Natural killer cell (primary cell): Measurements from ENCODE around the gene CHST11. TPM values are rescaled to one million over a fixed set of nuclear protein-coding genes. Genes with fewer than 3 reads are reported as not detected.

Experiments
- ATAC-seq, 3 donors: fragments of 150-1000 bp in 2 of 3; fragments of 200-7000 bp in 1 of 3; cut with Tn5 transposase; 1 replicate in 1 of 3; 2 replicates in 2 of 3; pipeline ENCODE4 v1.10.0; 2021; ENCODE audit warnings: mild to moderate bottlenecking in 2 of 3, moderate library complexity in 2 of 3
- DNase-seq, 2 donors: peaks; one replicate each; pipeline versions ENCODE4 v3.0.0 to v3.0.0-alpha.2; 2013 to 2021; ENCODE audit warnings: mixed read lengths in 1 of 2
- H3K27ac ChIP-seq: one replicate; pipeline ENCODE4 v1.5.1; 2013; ENCODE audit warnings: mild to moderate bottlenecking, low read length
- H3K27me3 ChIP-seq: one replicate; pipeline ENCODE4 v1.6.1; 2013; ENCODE audit warnings: low read length; ENCODE audit not compliant: control insufficient read depth, insufficient read depth
- H3K36me3 ChIP-seq: one replicate; pipeline ENCODE4 v1.6.1; 2013; ENCODE audit warnings: low read length; ENCODE audit not compliant: control insufficient read depth, insufficient read depth
- H3K4me1 ChIP-seq: one replicate; pipeline ENCODE4 v1.6.1; 2013; ENCODE audit warnings: low read length; ENCODE audit not compliant: control insufficient read depth, insufficient read depth
- H3K4me3 ChIP-seq: one replicate; pipeline ENCODE4 v1.5.1; 2013; ENCODE audit warnings: low read length
- H3K9me3 ChIP-seq: one replicate; pipeline ENCODE4 v1.6.1; 2013; ENCODE audit warnings: low read length; ENCODE audit not compliant: control insufficient read depth, insufficient read depth
- H3K27ac Mint-ChIP-seq, 2 donors: one replicate each; pipeline ENCODE4 v1.8.0; 2022; ENCODE audit warnings: mild to moderate bottlenecking in 2 of 2, mixed read lengths in 2 of 2, moderate library complexity in 1 of 2
- H3K27me3 Mint-ChIP-seq, 2 donors: one replicate each; pipeline ENCODE4 v1.8.0; 2022; ENCODE audit warnings: low read depth in 2 of 2, mixed read lengths in 2 of 2
- H3K36me3 Mint-ChIP-seq: one replicate; pipeline ENCODE4 v1.8.0; 2022; ENCODE audit warnings: mixed read lengths
- H3K4me1 Mint-ChIP-seq, 2 donors: one replicate each; pipeline ENCODE4 v1.8.0; 2022; ENCODE audit warnings: mixed read lengths in 2 of 2
- H3K4me3 Mint-ChIP-seq: one replicate; pipeline ENCODE4 v1.8.0; 2022; ENCODE audit warnings: mild to moderate bottlenecking, moderate library complexity, mixed read lengths
- H3K9me3 Mint-ChIP-seq, 2 donors: one replicate each; pipeline ENCODE4 v1.8.0; 2022; ENCODE audit warnings: mixed read lengths in 2 of 2
- WGBS: methylation state at CpG from one replicate; pipeline ENCODE4 v1.1.7; 2013; ENCODE audit warnings: missing lambda C conversion rate; ENCODE audit not compliant: insufficient coverage; 5-methylcytosine and 5-hydroxymethylcytosine counted together
- intact Hi-C: fragments of 100-400 bp; cut with micrococcal nuclease; formaldehyde crosslinking; loops from one replicate; pipeline ENCODE4 v1.14.2; 2022
- total RNA-seq, 4 donors: library from RNA; stranded (reverse); fragments of 120-200 nt in 1 of 4; gene quantifications; one replicate each; pipeline versions ENCODE4 v1.2.3 to v1.2.4, GENCODE V29; 2013 to 2022
- TF ChIP-seq, protein P1 (sequence below): fragments of 200-600 bp; IDR thresholded peaks from one replicate; pipeline ENCODE4 v1.8.0; 2022; ENCODE audit warnings: antibody characterized with exemption

The CHST11 gene
- total RNA-seq, 3 donors from 2014 or later (not counting 1 experiment from before 2014, with no cell fraction given) = 85.3 to 118 (median 96.1) TPM

GRCh38 chr12:104455578-104456416 is 951 bp upstream of the CHST11 start:
- TF ChIP-seq, protein P1, sequence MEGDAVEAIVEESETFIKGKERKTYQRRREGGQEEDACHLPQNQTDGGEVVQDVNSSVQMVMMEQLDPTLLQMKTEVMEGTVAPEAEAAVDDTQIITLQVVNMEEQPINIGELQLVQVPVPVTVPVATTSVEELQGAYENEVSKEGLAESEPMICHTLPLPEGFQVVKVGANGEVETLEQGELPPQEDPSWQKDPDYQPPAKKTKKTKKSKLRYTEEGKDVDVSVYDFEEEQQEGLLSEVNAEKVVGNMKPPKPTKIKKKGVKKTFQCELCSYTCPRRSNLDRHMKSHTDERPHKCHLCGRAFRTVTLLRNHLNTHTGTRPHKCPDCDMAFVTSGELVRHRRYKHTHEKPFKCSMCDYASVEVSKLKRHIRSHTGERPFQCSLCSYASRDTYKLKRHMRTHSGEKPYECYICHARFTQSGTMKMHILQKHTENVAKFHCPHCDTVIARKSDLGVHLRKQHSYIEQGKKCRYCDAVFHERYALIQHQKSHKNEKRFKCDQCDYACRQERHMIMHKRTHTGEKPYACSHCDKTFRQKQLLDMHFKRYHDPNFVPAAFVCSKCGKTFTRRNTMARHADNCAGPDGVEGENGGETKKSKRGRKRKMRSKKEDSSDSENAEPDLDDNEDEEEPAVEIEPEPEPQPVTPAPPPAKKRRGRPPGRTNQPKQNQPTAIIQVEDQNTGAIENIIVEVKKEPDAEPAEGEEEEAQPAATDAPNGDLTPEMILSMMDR = no peak
- no peaks in the 10 kb centered on the region for H3K9me3 ChIP-seq
- no peak overlapping the region for H3K27ac ChIP-seq
- H3K36me3 ChIP-seq = no peaks in the 10 kb centered on the region
- H3K4me1 ChIP-seq = peaks cover 24% of the 10 kb centered on the region
- intact Hi-C loops = loop anchor here (2.0 kb wide), 2 partner anchors 113 to 215 kb away; no protein-coding TSS in a partner anchor
- DNase-seq (peak in 1 of 2 donors; percentile 42), ATAC-seq (no peak)
- H3K9me3 Mint-ChIP-seq = no peaks in the 10 kb centered on the region
- peaks cover 0 to 5% of the 10 kb centered on the region in 2 donors for H3K27me3 Mint-ChIP-seq
- 44% methylated on average over 8 of the region's 9 CpGs for WGBS
- H3K36me3 Mint-ChIP-seq = no peaks in the 10 kb centered on the region
- peak overlapping the region; percentile 99 for H3K4me3 Mint-ChIP-seq
- H3K27me3 ChIP-seq = no peaks in the 10 kb centered on the region
- peaks cover 33 to 45% of the 10 kb centered on the region in 2 donors for H3K4me1 Mint-ChIP-seq
- H3K4me3 ChIP-seq = peak overlapping the region; percentile 96
- peak overlapping the region; percentile 91 to 93 for H3K27ac Mint-ChIP-seq

DNA sequence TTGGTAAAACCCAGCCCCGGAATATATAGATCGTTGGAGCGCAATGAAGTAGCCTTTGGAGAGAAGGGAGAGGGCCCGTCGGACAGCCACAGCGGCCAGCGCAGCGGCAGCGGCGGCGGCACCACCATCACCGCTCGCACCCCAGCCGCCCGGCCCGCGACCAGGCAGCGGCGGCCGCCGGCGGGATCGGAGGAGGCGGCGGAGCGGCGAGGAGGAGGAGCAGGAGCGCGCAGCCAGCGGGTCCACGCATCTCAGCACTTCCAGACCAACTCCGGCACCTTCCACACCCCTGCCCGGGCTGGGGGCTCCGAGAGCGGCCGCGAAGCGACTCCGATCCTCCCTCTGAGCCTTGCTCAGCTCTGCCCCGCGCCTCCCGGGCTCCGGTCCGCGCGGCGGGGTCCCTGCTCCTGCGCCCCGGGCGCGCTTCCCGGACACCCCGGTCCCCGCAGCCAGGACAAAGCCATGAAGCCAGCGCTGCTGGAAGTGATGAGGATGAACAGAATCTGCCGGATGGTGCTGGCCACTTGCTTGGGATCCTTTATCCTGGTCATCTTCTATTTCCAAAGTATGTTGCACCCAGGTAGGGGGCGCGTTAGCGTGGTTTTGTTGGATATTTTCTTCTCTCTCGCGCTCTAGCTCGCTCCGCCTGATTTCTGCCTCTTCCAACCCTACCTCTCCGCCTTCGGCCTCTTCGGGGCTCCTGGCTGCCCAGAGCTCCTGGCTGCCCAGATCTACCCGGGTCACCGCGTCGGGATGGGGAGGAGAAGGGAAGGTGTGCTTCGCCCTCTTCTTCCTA is 400 bp downstream of the CHST11 start:
- H3K36me3 Mint-ChIP-seq = no peaks in the 10 kb centered on the region
- no peaks in the 10 kb centered on the region for H3K36me3 ChIP-seq
- H3K9me3 Mint-ChIP-seq = no peaks in the 10 kb centered on the region
- H3K27me3 Mint-ChIP-seq = peaks cover 0 to 2% of the 10 kb centered on the region in 2 donors
- H3K4me1 Mint-ChIP-seq = peaks cover 42 to 53% of the 10 kb centered on the region in 2 donors
- peaks cover 36% of the 10 kb centered on the region for H3K4me1 ChIP-seq
- H3K4me3 ChIP-seq = peak overlapping the region; percentile 96
- intact Hi-C loops = loop anchor here (1.0 to 2.0 kb wide), 3 partner anchors 112 to 231 kb away; no protein-coding TSS in a partner anchor
- peak overlapping the region; percentile 76 for H3K27ac ChIP-seq
- DNase-seq (peak; percentile 55 to 77), ATAC-seq (peak; percentile 25 to 50 (median 39))
- H3K27ac Mint-ChIP-seq = peak overlapping the region; percentile 91 to 93
- peak overlapping the region; percentile 99 for H3K4me3 Mint-ChIP-seq
- under 1% methylated on average over 70 of the region's 71 CpGs for WGBS
- TF ChIP-seq, protein P1 = peak; percentile 21
- H3K9me3 ChIP-seq = no peaks in the 10 kb centered on the region
- H3K27me3 ChIP-seq = no peaks in the 10 kb centered on the region

- Histone ChIP-seq H3K27ac (peak overlapping the region; percentile 76), H3K36me3 (no peaks in the 10 kb centered on the region), H3K4me1 (peaks cover 39% of the 10 kb centered on the region), H3K9me3 (no peaks in the 10 kb centered on the region), H3K27me3 (no peaks in the 10 kb centered on the region), H3K4me3 (peak overlapping the region; percentile 96)
- peak; percentile 37 to 75 for DNase-seq
- intact Hi-C loops = loop anchor here (1.0 to 2.0 kb wide), 5 partner anchors 15 to 230 kb away; no protein-coding TSS in a partner anchor
- TF ChIP-seq, protein P1 = no peak
- peak; percentile 21 to 42 (median 27) for ATAC-seq
- H3K27ac Mint-ChIP-seq = peak overlapping the region; percentile 91 to 93
- H3K27me3 Mint-ChIP-seq = no peaks in the 10 kb centered on the region
- H3K4me1 Mint-ChIP-seq = peaks cover 50 to 61% of the 10 kb centered on the region in 2 donors
- no peaks in the 10 kb centered on the region for H3K36me3 Mint-ChIP-seq
- no peaks in the 10 kb centered on the region for H3K9me3 Mint-ChIP-seq
- under 1% methylated on average over 68 of the region's 71 CpGs for WGBS
- peak overlapping the region; percentile 99 for H3K4me3 Mint-ChIP-seq
Observed at GRCh38 chr12:104457746-104458693, 1.3 kb downstream of the CHST11 start.
